HG02981 (cell line): ENCODE measurements around the gene SEC14L5.

ENCODE experiments used
- ATAC-seq: cut with Tn5 transposase; IDR thresholded peaks from one replicate; pipeline ENCODE4 v1.9.1; 2021; ENCODE audit warnings: mild to moderate bottlenecking, moderate library complexity; ENCODE audit not compliant: unreplicated experiment

Gene SEC14L5

GRCh38 chr16:5062790-5063765 lies 104.9 kb downstream of the SEC14L5 start:
- no peak for ATAC-seq

GRCh38 chr16:5064915-5065314 lies 106.8 kb downstream of the SEC14L5 start:
- no peak for ATAC-seq

DNA sequence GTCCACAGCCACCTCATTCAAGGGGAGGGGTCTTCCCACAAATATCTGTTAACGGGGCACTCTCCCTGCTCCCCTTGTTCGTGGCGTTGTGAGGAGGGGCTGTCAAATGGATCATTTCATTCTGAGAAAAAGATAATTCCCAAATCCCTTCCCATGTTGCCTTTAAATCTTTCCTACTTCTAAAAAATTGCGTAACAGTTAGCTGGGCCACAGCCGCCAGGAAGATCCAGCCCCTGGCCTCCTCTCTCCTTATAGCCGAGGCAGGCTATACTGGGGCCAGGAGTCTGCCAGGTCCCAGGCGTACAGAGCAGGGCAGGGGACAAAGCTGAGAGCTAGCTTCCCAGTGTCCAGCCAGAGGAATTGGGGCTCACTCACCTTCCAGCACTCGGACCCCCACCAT lies 107.2 kb downstream of the SEC14L5 start:
- no peak for ATAC-seq

GRCh38 chr16:5065813-5066212 lies 107.7 kb downstream of the SEC14L5 start, which contains the start of gene C16orf89:
TSS of gene C16orf89 (minus strand) at chr16:5065956. CDS start at chr16:5065908, 48 bp downstream.
- no peak for ATAC-seq

- no peak for ATAC-seq
Measured at GRCh38 chr16:5066511-5066910, 108.4 kb downstream of the SEC14L5 start.
